Measurements from ENCODE around the gene SORL1. TPM values are rescaled to one million over a fixed set of nuclear protein-coding genes. Genes with fewer than 3 reads are reported as not detected.

Gene SORL1
- total RNA-seq, 4 donors from 2014 or later, result 3.0 to 12.3 (median 8.1) TPM

- Histone ChIP-seq H3K9me3 (peaks cover 0 to 10% (median 4%) of the 10 kb centered on the region in 4 donors), H3K27ac (replicated peaks in 1 of 4) (no peak overlapping the region), H3K36me3 (peaks cover 0 to under 1% (median 0%) of the 10 kb centered on the region in 4 donors), H3K27me3 (no peaks in the 10 kb centered on the region), H3K4me3 (no peak overlapping the region), H3K4me1 (no peaks in the 10 kb centered on the region)
- TF ChIP-seq EP300 (IDR thresholded peaks at IDR 0.05), result no peak
- TF ChIP-seq POLR2AphosphoS5 (IDR thresholded peaks at IDR 0.05), result no peak
- no peak for TF ChIP-seq POLR2A (IDR thresholded peaks at IDR 0.05; ENCODE audit: low read depth)
- TF ChIP-seq, protein P1, sequence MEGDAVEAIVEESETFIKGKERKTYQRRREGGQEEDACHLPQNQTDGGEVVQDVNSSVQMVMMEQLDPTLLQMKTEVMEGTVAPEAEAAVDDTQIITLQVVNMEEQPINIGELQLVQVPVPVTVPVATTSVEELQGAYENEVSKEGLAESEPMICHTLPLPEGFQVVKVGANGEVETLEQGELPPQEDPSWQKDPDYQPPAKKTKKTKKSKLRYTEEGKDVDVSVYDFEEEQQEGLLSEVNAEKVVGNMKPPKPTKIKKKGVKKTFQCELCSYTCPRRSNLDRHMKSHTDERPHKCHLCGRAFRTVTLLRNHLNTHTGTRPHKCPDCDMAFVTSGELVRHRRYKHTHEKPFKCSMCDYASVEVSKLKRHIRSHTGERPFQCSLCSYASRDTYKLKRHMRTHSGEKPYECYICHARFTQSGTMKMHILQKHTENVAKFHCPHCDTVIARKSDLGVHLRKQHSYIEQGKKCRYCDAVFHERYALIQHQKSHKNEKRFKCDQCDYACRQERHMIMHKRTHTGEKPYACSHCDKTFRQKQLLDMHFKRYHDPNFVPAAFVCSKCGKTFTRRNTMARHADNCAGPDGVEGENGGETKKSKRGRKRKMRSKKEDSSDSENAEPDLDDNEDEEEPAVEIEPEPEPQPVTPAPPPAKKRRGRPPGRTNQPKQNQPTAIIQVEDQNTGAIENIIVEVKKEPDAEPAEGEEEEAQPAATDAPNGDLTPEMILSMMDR (IDR thresholded peaks at IDR 0.05), result no peak
- no peak for DNase-seq (ENCODE audit: extremely low spot score)
- intact Hi-C loops (cut with DNase I), result no loop called here
Observed at GRCh38 chr11:121508449-121508848, 56.3 kb downstream of the SORL1 start.

DNA sequence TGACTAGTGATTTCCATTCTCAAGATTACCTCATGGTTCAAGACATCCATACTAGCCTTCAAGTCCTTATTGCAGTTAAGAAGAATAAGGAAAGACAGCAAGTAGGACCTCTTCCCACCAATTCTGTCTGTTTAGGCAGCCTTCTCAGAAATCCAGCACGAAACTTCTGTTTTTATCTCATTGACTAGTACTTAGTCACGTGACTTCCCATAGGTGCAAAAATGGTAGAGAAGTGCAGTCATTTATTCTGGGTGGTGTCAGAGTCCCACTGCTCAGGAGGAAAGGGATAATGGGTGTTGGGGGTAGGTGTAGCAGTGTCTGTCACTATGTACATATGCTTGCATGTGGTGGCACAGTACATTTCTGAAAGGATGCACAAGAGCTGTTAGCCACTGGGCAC lies 58.3 kb downstream of the SORL1 start:
- 87% methylated on average over 2 of the region's 2 CpGs for WGBS
- Histone ChIP-seq H3K9me3 (peaks cover 0 to 10% (median 4%) of the 10 kb centered on the region in 4 donors), H3K4me1 (no peaks in the 10 kb centered on the region), H3K27me3 (no peaks in the 10 kb centered on the region), H3K4me3 (no peak overlapping the region), H3K27ac (replicated peaks in 1 of 4) (no peak overlapping the region), H3K36me3 (peaks cover 0 to 14% (median 2%) of the 10 kb centered on the region in 4 donors)
- intact Hi-C loops (cut with DNase I), result no loop called here
- DNase-seq (ENCODE audit: extremely low spot score), result no peak
- TF ChIP-seq, protein P1 (IDR thresholded peaks at IDR 0.05), result no peak
- TF ChIP-seq POLR2AphosphoS5 (IDR thresholded peaks at IDR 0.05) (no peak), POLR2A (IDR thresholded peaks at IDR 0.05; ENCODE audit: low read depth) (no peak), EP300 (IDR thresholded peaks at IDR 0.05) (no peak)

DNA sequence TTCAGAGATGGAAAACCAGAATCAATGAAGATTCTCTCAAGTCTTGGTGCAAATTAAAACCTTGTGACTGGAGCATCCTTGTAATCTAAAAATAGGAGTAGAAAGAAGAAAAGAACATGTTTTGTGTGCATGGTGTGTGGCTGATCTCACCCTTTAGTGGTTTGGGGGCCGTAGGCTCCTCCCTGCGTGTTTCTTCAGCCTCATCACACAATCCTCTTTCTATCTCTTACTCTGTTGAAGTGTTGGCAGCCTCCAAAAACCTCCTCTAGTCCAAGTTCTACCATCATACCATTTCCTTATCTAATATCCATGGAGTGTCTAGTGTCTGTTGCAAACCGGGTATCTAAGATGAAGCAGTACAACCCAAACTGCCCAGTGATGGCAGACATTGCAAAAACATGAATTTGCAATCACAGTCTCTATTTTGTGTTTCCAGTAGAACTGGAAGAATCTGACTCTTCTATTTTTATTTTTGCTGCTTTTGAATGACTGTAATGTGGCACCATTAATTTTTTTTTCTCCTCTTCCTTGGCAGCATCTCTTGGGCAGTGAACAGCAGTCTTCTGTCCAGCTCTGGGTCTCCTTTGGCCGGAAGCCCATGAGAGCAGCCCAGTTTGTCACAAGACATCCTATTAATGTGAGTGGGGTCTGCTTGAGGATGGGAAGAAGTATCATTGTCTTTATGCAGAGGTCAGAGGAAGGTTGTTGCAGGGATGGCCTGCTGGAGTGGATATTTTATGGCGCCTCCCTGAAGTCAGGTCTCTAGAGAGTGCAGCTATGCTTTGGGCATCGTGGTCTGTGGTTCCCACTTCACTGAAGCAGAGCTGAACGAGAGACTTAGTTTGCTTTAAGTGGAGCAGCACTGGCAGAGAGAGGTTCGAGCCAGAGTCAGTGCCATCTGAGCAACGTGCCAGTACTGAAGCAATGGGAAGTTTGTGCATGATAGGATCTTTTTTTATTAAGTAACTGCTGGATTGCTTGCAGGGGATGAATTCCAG lies 60.7 kb downstream of the SORL1 start:
- Histone ChIP-seq H3K9me3 (no peaks in the 10 kb centered on the region), H3K4me1 (no peaks in the 10 kb centered on the region), H3K27me3 (no peaks in the 10 kb centered on the region), H3K36me3 (peaks cover 0 to 14% (median 2%) of the 10 kb centered on the region in 4 donors), H3K27ac (replicated peaks in 1 of 4) (no peak overlapping the region), H3K4me3 (no peak overlapping the region)
- 92% methylated on average over 9 of the region's 9 CpGs for WGBS
- no peak for TF ChIP-seq EP300 (IDR thresholded peaks at IDR 0.05)
- TF ChIP-seq POLR2AphosphoS5 (IDR thresholded peaks at IDR 0.05), result no peak
- TF ChIP-seq POLR2A (IDR thresholded peaks at IDR 0.05; ENCODE audit: low read depth), result no peak
- TF ChIP-seq, protein P1 (IDR thresholded peaks at IDR 0.05), result no peak
- intact Hi-C loops (cut with DNase I), result no loop called here
- no peak for DNase-seq (ENCODE audit: extremely low spot score)

- no peak for DNase-seq (ENCODE audit: extremely low spot score)
- intact Hi-C loops (cut with DNase I), result no loop called here
- Histone ChIP-seq H3K27me3 (no peaks in the 10 kb centered on the region), H3K4me1 (no peaks in the 10 kb centered on the region), H3K9me3 (no peaks in the 10 kb centered on the region), H3K36me3 (peaks cover 0 to 14% (median 2%) of the 10 kb centered on the region in 4 donors), H3K4me3 (no peak overlapping the region), H3K27ac (replicated peaks in 1 of 4) (no peak overlapping the region)
- WGBS, result 91% methylated on average over 11 of the region's 11 CpGs
- TF ChIP-seq, protein P1 (IDR thresholded peaks at IDR 0.05), result no peak
- TF ChIP-seq POLR2A (IDR thresholded peaks at IDR 0.05; ENCODE audit: low read depth) (no peak), EP300 (IDR thresholded peaks at IDR 0.05) (no peak), POLR2AphosphoS5 (IDR thresholded peaks at IDR 0.05) (no peak)
Observed at GRCh38 chr11:121513807-121514206, 61.7 kb downstream of the SORL1 start.
